CD1c-positive myeloid dendritic cell (primary cell): ENCODE results near the gene SNTB2.
"Not testable (repeated sequence)": the region's sequence is repeated elsewhere in the genome, so short reads cannot be mapped to it uniquely, and the experiment has no call there.

Experiments used
- DNase-seq: peaks from one replicate; pipeline ENCODE4 v3.0.0-alpha.2; 2016; ENCODE audit errors: extremely low spot score

SNTB2 gene

DNA sequence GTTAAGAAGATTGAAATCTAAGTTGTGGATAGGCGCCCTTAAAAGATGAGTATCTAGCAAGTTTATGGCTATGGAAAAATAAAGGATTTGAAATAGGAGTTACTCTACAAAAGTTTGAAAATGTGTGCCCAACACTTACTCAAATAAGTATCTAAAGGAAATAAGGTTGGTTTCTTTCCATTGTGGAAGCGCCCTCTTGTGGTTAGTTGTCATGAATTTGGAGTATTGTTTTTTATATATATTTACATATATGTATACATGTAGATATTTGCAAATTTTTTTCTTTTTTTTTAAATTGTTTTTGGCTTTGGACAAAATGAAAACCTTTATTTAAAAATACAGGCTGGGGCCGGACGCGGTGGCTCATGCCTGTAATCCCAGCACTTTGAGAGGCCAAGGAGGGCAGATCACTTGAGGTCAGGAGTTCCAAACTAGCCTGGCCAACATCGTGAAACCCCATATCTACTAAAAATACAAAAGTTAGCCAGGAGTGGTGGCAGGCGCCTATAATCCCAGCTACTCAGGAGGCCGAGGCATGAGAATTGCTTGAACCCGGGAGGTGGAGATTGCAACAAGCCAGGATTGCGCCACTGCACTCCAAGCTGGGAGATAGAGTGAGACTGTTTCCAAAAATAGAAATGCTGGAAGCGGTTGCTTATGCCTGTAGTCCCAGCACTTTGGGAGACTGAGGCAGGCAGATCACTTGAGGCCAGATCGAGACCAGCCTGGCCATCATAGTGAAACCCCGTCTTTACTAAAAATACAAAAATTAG, 100.2 kb downstream of the SNTB2 start:
- DNase-seq = peak; percentile 78

- DNase-seq = not testable (repeated sequence)
Measured at GRCh38 chr16:69291657-69292056, 104.7 kb downstream of the SNTB2 start.

- DNase-seq = no peak
Measured at GRCh38 chr16:69293401-69293800, 106.4 kb downstream of the SNTB2 start.

GRCh38 chr16:69294051-69294450, 107.1 kb downstream of the SNTB2 start:
- DNase-seq = no peak

GRCh38 chr16:69296771-69297170, 109.8 kb downstream of the SNTB2 start:
- not testable (repeated sequence) for DNase-seq

DNA sequence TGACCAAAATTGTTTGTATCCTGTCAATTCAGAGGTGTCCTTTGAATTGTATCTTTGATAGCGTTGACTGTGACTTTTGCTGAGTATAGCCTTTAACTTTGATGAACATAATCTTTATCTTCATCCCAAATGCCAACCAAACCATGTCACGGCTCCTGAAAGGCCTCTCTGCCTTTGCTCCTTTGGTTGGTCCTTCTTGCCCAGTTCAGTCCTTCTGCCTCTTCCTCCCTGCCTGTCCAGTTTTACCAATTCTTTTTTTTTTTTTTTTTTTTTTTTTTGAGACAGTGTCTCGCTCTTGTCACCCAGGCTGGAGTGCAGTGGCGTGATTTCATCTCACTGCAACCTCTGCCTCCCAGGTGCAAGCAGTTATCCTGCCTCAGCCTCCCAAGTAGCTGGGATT, 111.3 kb downstream of the SNTB2 start:
- no peak for DNase-seq

GRCh38 chr16:69301187-69301586, 114.2 kb downstream of the SNTB2 start:
- DNase-seq = no peak

GRCh38 chr16:69301861-69302260, 114.9 kb downstream of the SNTB2 start:
- no peak for DNase-seq

DNA sequence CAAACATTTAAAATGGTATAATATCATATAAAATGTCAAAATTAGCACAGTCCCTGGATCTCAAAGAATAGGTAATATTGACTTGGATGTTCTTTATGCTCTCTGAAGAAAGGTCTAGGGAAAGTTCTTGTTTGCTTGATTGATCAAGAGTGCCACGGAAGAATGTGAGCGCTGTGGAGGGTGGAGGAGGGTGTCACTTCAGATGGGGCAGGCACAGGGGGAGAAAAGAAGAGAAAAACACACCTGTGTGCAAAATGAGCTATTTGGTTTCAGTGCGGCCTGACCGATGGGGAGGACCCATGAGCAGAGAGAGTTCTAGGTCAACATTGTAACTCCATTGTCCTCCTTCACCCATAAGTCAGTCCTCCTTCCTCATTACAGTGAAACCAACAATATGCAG, 115.3 kb downstream of the SNTB2 start:
- DNase-seq = no peak

GRCh38 chr16:69306031-69306430, 119.1 kb downstream of the SNTB2 start:
- no peak for DNase-seq

DNA sequence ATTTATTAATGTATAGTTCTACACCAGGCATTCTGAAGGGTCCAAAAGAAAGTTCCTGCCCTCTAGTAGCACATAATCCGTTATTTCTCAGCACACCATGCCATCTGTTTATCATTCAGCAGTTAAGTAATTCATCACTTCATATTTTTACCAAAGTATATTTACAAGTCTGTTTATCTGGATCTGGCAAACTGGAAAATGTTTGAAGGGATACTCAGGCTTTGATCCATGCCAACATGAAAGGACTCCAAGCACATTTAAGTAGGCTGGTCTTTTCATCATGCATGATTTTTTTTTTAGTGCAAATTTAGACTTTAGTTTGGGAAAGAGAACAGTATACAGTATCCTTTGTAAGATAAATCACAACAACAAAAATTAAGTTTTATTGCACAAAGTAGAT, 120.1 kb downstream of the SNTB2 start:
- no peak for DNase-seq

GRCh38 chr16:69307856-69308255, 120.9 kb downstream of the SNTB2 start:
- DNase-seq = no peak

GRCh38 chr16:69309316-69309715, 122.4 kb downstream of the SNTB2 start:
- no peak for DNase-seq

DNA sequence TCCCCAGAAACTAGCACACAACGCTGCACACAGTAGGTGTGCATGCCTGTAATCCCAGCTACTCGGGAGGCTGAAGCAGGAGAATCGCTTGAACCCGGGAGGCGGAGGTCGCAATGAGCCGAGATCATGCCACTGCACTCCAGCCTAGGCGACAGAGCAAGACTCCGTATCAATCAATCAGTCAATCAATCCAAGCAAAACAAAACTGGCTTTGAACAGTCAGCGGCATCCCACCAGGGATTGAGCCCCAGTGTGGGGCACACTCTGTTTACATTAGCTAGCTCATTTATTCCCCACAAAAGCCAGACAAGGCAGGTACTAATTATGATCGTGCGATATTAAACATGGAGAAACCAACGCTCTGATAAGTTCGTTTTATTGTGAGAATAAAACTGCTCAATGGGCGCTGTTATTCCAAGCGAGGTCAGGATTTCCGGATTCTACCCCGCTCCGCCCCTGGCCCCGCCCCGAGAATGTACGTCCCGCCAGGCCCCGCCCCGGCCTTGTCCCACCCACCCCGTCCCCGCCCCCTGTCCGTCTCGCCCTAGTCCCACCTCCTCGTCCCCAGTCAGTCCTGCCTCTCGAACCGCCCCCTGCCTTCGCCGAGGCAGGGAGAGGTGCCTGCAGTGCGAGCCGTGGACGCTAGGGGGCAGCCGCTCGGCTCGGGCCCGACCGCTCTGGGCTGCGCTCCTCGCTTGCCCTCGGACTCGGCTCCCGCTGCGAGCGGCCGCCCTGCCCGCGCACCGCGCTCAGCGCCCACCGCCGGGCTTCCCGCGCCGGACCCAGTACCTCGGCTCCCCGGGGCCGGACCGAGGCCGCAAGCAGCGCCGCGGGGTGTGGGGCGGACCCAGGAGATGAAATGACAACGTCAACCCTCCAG, 123.9 kb downstream of the SNTB2 start, which contains the start of gene VPS4A:
VPS4A (plus strand) TSS at position 698 of the 880 bp plus-strand sequence; CDS start at position 860, 162 bp downstream.
- DNase-seq = peak; percentile 98

GRCh38 chr16:69311533-69312387, 124.8 kb downstream of the SNTB2 start:
- DNase-seq = peak; percentile 40

- DNase-seq = no peak
Measured at GRCh38 chr16:69313469-69313868, 126.5 kb downstream of the SNTB2 start.

DNA sequence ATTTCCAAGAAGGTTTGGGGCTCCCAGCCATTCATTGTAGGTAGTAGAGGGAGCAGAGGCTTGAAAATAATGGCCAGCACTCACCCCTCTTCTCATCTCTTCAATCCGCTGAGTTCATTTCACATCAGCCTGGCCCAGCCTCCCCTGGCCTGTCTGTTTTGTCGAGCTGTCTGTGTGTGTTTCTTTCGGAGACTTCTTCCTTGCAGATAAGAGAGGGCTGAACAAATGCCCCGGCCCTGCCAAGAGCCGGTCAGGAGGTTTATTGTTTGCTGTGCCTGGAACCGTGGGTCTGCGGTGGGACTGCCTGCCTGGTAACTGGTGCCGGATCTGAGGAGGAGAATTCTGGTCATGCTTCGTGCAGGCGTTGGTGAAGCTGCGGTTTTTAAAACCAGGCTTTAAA, 127.6 kb downstream of the SNTB2 start:
- DNase-seq = no peak

DNA sequence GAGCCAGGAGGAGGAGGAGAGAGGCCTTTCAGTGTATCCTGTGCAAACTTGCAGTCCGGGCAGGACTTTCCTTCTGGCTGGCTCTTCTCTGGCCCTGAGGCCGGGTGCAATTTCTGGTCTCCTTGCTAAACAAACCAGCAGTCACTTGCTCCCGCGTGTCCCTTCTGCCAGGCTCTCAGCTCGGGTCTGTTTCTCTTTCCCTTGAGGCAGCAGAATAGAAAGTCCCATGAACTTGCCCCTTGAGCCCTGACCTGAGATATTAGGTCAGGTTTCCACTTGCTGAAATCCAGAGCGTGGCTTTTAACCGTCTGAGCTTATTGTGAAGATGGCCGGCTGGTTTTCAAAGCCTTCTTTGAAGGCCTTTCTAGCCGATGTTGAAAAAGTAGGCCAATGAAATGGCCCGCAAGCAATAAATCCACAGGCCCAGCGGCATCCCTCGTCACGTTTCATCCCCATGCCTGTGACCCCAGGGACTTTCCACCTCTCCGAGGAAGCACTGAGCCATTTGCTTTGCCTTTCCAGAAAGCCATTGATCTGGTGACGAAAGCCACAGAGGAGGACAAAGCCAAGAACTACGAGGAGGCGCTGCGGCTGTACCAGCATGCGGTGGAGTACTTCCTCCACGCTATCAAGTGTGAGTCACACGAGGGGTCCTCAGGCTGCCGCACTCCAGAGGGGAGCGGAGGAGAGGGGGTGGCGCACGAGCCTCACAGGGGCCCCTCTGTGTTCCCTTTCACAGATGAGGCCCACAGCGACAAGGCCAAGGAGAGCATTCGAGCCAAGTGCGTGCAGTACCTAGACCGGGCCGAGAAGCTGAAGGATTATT, 128.7 kb downstream of the SNTB2 start:
- DNase-seq = no peak

DNA sequence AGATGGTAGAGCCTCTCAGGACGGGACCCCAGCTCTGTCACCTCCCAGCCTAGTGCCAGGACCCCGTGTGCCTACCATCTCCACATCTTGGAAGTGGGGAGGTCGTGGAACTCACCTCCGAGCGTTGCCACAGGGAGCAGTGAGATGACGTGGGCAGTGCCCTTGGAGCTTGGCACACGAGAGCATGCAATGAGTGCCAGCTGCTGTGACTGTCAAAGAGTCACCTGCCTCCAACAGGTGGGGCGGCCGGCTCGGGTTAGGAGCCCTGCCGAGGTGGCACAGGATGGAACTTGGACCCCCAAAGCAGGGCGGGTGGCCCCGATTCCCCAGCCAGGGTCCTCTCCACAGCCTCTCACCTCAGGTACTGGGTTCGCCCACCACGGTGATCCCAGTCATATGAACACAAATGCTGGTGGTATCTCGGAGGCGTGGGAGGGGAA, 129.7 kb downstream of the SNTB2 start:
- DNase-seq = no peak

- no peak for DNase-seq
Measured at GRCh38 chr16:69318177-69318910, 131.4 kb downstream of the SNTB2 start.
